ENCODE results near the gene NSMF.

DNA sequence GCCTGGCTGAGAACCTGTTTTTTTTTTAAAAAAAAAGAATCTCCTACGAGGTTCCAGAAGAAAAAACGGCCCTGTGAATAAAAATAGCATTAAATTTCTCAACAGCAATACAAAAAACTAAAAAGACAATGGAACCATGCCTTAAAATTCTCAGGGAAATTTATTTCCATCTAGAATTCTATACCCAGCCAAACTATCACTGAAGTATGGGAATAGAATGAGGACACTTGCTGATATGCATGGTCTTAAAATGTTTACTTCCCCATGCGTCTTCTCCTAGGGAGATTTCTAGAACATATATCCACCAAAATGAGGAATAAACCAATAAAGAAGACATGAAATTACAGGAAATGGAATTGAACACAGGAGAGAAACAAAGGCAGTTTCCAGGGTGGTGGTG is 16.5 kb upstream of the NSMF start:
- TF ChIP-seq, protein P1, sequence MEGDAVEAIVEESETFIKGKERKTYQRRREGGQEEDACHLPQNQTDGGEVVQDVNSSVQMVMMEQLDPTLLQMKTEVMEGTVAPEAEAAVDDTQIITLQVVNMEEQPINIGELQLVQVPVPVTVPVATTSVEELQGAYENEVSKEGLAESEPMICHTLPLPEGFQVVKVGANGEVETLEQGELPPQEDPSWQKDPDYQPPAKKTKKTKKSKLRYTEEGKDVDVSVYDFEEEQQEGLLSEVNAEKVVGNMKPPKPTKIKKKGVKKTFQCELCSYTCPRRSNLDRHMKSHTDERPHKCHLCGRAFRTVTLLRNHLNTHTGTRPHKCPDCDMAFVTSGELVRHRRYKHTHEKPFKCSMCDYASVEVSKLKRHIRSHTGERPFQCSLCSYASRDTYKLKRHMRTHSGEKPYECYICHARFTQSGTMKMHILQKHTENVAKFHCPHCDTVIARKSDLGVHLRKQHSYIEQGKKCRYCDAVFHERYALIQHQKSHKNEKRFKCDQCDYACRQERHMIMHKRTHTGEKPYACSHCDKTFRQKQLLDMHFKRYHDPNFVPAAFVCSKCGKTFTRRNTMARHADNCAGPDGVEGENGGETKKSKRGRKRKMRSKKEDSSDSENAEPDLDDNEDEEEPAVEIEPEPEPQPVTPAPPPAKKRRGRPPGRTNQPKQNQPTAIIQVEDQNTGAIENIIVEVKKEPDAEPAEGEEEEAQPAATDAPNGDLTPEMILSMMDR (IDR thresholded peaks at IDR 0.05): no peak
- TF ChIP-seq POLR2A (IDR thresholded peaks at IDR 0.05) (no peak), EP300 (IDR thresholded peaks at IDR 0.05) (no peak)

Data from stomach (tissue), 4 donors.